HG02798 (cell line): Measurements from ENCODE around the gene ATE1.
"Not testable (repeated sequence)": the region's sequence is repeated elsewhere in the genome, so short reads cannot be mapped to it uniquely, and the experiment has no call there.

Experiments used
- ATAC-seq: cut with Tn5 transposase; IDR thresholded peaks from one replicate; pipeline ENCODE4 v1.9.1; 2021; ENCODE audit warnings: mild to moderate bottlenecking; ENCODE audit not compliant: unreplicated experiment, poor library complexity

ATE1 gene

DNA sequence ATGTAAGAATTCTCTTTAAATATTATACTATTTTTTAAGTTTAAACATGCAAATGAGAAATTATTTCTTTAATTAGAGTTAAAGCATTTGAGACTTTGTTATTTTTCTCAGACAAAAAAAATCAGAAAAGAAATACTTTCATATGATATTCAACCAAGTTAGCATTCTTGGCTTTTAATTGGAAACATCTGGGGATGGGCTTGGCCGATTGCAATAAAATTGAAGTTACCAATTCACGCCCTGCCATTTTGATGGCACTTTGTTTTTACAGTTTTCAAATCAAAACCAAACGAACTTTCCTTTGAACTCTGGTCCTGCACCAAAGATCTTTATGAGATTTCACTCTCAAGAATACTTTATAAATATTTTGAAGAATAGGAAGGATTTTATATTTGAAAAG lies 127.7 kb downstream of the ATE1 start:
- ATAC-seq: no peak

DNA sequence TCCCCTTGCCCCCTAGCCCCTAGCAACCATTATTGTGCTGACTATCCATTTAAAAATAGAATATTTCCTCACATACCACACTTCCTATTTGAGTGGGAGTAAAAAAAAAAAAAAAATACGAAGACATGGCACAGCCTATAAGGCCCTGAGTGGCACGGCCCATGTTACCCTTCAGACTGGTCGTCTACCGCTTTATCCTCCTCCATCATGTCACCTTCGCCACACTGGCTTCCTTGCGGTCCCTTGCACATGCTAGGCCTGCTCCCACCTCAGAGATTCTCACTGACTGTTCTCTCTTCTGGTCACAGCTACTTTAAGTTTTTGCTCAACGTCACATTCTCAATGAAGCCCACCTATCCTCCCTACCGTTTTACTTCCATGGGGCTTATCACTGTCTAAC lies 130.3 kb downstream of the ATE1 start:
- no peak for ATAC-seq

GRCh38 chr10:121796342-121796741 lies 131.5 kb downstream of the ATE1 start:
- ATAC-seq: peak; percentile 45

GRCh38 chr10:121792198-121792597 lies 135.6 kb downstream of the ATE1 start:
- no peak for ATAC-seq

DNA sequence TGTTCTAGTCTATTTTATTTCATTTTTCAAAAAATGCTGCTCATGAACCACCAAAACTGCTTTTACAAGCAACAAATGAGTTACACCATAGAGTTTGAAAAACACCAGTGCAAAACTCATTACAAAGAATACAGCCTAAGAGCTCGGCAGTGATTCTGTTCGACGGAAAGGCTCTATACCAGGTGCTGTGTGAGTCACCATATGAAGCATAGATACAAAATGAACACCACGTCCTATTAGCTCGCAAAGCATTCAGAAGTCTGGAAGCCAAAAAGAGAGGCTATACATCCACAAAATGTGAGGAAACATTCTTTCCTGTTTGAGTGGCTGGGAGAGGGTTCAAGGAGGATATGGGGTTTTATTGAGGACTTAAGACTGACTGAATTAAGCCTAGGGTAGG lies 136.1 kb downstream of the ATE1 start:
- ATAC-seq: no peak

DNA sequence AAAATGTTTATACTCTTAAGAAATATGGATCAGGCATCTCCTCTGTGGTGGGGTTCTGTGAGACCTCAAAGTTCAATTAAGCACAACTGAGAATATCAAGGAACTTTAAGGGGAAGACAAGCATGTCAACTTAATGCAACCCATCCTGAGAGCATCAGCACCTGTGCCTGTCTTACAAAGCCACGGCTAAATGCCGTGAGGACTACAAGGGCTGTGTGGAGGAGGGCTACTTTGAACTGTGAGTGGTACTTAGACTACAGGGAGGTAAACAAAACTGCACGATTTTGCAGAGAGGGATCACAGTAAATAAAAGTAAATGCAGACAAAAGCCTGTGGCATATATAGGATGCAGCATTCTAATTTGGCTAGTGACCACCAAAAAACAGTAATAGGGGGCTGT lies 139.1 kb downstream of the ATE1 start:
- ATAC-seq: no peak

DNA sequence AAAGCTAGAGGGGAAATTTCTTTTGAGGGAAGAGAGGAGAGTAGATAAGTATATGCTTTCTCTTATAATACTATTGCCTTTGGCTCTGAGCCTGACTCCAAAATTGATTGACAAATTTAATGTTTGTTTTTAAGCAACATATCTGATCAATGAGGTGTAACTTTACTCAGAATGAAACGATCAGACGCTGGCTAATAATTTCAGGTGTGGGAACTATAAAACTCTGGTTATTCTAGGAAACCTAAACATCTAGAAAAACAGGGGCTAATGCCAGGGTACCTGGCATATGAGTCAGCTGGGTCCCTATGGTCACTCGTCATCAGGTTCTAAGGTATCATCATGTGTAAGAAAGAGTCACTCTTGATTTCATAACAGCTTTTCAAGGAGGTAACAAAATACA lies 139.7 kb downstream of the ATE1 start:
- no peak for ATAC-seq

GRCh38 chr10:121787169-121787568 lies 140.7 kb downstream of the ATE1 start:
- no peak for ATAC-seq

- ATAC-seq: no peak
These were observed 144.0 kb downstream of the ATE1 start for GRCh38 chr10:121783782-121784372.

DNA sequence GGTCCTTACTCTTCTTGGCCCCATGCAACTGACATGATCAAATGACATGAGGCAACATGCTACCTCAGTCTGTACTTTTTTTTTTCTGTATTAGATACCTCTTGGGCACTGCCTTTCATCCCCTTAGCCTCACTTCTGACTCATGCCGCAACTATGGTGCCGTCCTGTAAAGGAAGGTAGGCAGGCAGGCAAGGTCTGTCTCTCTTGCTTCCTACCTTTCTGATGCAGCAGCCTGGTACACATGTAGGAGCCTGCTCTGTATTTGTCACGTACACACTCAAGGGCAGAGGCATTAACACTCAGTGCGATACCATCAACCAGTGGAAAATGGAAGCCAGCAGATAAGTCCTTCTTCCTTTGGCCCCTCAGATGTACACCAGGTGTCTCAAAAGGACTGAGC lies 146.7 kb downstream of the ATE1 start:
- no peak for ATAC-seq

DNA sequence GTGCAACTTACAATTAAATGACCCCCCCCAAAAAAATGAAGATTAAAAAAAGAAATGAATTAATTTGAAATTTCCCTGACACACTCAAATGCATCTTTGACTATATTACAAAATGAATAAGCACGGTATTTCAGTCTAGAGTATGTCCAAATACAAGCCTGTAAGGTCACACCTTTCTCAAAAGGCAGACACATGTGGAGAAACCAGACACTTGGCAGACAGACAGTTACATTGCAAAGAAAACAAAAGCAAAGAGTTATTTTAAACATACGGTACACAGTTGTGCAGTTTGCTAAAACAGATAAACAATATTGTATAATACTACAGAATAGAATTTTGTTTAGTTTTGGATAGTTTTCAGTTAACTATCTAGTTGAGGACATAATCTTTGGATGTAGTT lies 153.0 kb downstream of the ATE1 start:
- ATAC-seq: no peak

- no peak for ATAC-seq
These were observed 153.4 kb downstream of the ATE1 start for GRCh38 chr10:121774404-121774803.

DNA sequence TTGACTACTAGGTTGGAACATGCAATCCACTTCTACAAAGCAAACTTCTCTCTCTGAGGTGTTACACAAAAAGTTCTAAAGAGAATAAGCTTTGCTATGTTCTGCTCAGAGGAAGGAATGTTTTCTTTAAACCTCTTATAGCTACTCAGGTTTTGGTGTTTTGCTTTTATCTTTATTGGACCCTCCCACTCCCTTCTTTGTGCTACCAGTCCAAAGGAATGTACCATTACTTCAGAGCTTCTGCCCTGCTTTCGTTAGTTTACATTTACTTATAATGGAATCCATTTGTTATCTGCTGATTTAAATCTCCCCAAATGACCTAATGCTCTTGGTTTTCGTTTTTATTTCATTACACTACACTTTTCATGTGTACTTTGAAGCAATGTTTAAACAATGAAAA lies 154.9 kb downstream of the ATE1 start:
- ATAC-seq: no peak

DNA sequence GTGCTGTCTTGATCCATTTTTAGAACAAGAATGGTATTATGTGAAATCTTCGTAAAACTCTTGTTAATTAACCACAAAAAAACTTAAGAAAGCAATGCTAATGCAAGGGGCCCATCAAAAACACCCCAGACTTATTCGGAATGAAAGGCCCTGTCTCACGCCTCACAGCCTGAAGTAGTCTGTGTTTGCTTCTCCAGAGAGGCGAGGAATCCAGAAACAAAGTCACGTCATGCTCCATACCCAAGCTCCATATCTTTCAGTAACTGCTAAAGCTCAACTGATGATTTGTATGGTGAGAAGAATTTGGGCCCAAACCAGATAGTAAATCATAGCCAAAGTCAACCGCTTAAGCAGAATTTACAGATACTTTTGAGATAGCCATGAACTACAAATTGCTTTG lies 155.4 kb downstream of the ATE1 start:
- ATAC-seq: no peak

GRCh38 chr10:121771966-121772365 lies 155.9 kb downstream of the ATE1 start:
- no peak for ATAC-seq

- no peak for ATAC-seq
These were observed 161.4 kb downstream of the ATE1 start for GRCh38 chr10:121766426-121766825.

- ATAC-seq: no peak
These were observed 162.6 kb downstream of the ATE1 start for GRCh38 chr10:121765204-121765603.

DNA sequence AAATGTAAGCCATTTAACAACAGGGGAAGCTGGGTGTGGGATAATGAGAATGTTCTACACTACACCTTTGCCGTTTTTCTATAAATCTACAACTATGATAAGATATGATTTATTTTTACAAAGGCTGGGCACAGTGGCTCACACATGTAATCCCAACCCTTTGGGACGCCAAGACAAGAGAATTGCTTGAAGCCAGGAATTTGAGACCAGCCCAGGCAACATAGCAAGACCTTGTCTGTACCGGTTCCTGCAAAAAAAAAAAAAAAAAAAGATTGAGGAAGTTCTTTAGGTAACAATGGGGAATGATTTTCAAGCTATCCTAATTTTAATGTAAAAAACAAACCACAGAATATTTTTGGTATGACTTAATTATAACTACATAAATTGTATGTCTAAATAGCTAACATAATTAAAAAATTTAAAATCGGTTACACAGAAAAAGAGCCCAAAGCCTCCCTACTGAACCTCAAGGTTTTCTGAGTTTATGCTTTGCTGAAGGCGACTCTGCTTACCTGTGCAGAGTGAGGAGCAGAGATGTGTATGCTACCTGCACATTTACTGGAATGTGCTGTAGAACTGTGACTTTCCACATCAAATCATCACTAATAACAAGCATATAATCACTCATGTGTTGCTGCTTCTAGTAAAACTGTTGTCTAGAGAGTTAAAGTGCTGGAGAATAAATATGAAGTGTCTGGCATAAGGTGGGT lies 163.4 kb downstream of the ATE1 start:
- no peak for ATAC-seq

DNA sequence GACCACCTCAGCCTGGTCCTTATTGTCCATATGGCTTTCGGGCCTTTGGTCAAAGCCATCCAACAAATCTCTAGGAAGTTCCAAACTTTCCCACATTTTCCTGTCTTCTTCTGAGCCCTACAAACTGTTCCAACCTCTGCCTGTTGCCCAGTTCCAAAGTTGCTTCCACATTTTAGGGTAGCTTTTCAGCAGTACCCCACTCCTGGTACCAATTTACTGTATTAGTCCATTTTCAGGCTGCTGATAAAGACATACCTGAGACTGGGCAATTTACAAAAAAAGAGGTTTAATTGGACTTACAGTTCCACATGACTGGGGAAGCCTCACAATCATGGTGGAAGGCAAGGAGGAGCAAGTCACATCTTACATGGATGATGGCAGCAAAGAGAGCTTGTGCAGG lies 170.6 kb downstream of the ATE1 start:
- ATAC-seq: not testable (repeated sequence)

GRCh38 chr10:121755496-121755895 lies 172.3 kb downstream of the ATE1 start:
- ATAC-seq: not testable (repeated sequence)

- no peak for ATAC-seq
These were observed 173.2 kb downstream of the ATE1 start for GRCh38 chr10:121754666-121755065.

DNA sequence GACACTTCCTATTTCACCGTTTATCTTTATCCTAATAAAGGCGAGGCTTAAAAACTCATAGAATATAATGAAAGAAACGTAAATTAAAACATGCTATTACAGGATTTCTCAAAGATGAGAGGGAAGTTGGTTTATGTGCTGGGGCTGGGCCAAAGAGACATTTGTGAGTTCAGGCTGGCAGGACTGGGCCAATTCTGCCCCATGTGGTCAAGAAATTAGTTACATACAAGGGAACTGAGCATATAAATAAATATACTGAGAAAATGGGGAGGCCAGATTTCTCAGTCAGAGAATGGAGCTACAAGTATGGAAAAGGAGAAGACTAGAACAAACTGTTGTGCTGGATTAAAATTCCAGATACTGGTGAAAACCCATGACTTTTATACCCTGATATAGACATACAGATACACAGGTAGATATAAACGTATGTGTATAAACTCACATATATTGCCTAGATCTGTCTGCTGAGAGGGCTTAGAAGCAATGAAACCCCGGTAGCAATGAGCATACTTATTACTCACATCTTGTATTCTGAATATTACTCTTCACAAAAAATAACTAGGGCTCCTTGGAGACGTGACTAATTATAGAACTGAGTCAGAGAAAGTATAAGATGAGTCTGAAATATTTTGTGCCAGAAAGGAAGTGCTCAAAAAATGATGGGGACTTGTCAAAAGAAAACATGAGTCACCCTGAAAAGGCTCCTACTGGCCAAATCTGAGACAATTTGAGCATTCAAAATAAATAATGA lies 173.9 kb downstream of the ATE1 start:
- peak; percentile 84 for ATAC-seq
